Measurements from ENCODE around the gene APP.
"Not testable (repeated sequence)": the region's sequence is repeated elsewhere in the genome, so short reads cannot be mapped to it uniquely, and the experiment has no call there.

APP gene

GRCh38 chr21:26085882-26086281, 84.7 kb downstream of the APP start:
- in situ Hi-C loops (cut with MboI; ENCODE audit: low sequenced_read_pairs, unreplicated experiment) = no loop called here
- TF ChIP-seq CTCF (IDR thresholded peaks at IDR 0.05; ENCODE audit: borderline replicate concordance, control extremely low read depth, extremely low read depth, insufficient read depth, missing control alignments) = no peak
- DNase-seq (ENCODE audit: low spot score) = no peak

GRCh38 chr21:26085127-26085526, 85.4 kb downstream of the APP start:
- DNase-seq (ENCODE audit: low spot score) = no peak
- TF ChIP-seq CTCF (IDR thresholded peaks at IDR 0.05; ENCODE audit: borderline replicate concordance, control extremely low read depth, extremely low read depth, insufficient read depth, missing control alignments) = no peak
- in situ Hi-C loops (cut with MboI; ENCODE audit: low sequenced_read_pairs, unreplicated experiment) = no loop called here

- no peak for DNase-seq (ENCODE audit: low spot score)
- no peak for TF ChIP-seq CTCF (IDR thresholded peaks at IDR 0.05; ENCODE audit: borderline replicate concordance, control extremely low read depth, extremely low read depth, insufficient read depth, missing control alignments)
- in situ Hi-C loops (cut with MboI; ENCODE audit: low sequenced_read_pairs, unreplicated experiment) = no loop called here
Observed at GRCh38 chr21:26082549-26082948, 88.0 kb downstream of the APP start.

GRCh38 chr21:26081175-26081760, 89.3 kb downstream of the APP start:
- in situ Hi-C loops (cut with MboI; ENCODE audit: low sequenced_read_pairs, unreplicated experiment); DNase-seq (ENCODE audit: low spot score): not testable (repeated sequence)

- TF ChIP-seq CTCF (IDR thresholded peaks at IDR 0.05; ENCODE audit: borderline replicate concordance, control extremely low read depth, extremely low read depth, insufficient read depth, missing control alignments) = no peak
- in situ Hi-C loops (cut with MboI; ENCODE audit: low sequenced_read_pairs, unreplicated experiment) = no loop called here
- no peak for DNase-seq (ENCODE audit: low spot score)
Observed at GRCh38 chr21:26080211-26080610, 90.4 kb downstream of the APP start.

GRCh38 chr21:26079366-26079765, 91.2 kb downstream of the APP start:
- in situ Hi-C loops (cut with MboI; ENCODE audit: low sequenced_read_pairs, unreplicated experiment) = no loop called here
- no peak for DNase-seq (ENCODE audit: low spot score)
- TF ChIP-seq CTCF (IDR thresholded peaks at IDR 0.05; ENCODE audit: borderline replicate concordance, control extremely low read depth, extremely low read depth, insufficient read depth, missing control alignments) = no peak

- in situ Hi-C loops (cut with MboI; ENCODE audit: low sequenced_read_pairs, unreplicated experiment) = no loop called here
- no peak for TF ChIP-seq CTCF (IDR thresholded peaks at IDR 0.05; ENCODE audit: borderline replicate concordance, control extremely low read depth, extremely low read depth, insufficient read depth, missing control alignments)
- no peak for DNase-seq (ENCODE audit: low spot score)
Observed at GRCh38 chr21:26077521-26077920, 93.0 kb downstream of the APP start.
